ENCODE results near the gene KCNIP1. TPM values are rescaled to one million over a fixed set of nuclear protein-coding genes. Genes with fewer than 3 reads are reported as not detected.

Gene KCNIP1
- total and polyA plus RNA-seq, 8 donors = 0.35 to 4.9 (median 2.5) TPM

- Histone ChIP-seq H3K36me3 (no peaks in the 10 kb centered on the region), H3K27ac (no peak overlapping the region), H3K4me3 (no peak overlapping the region), H3K4me1 (no peaks in the 10 kb centered on the region), H3K27me3 (peaks cover 9 to 18% of the 10 kb centered on the region in 2 donors), H3K9me3 (no peaks in the 10 kb centered on the region)
- no peak for TF ChIP-seq CTCF (IDR thresholded peaks at IDR 0.05)
- intact Hi-C loops (cut with DNase I) = no loop called here
- DNase-seq (no peak), ATAC-seq (no peak)
Measured at GRCh38 chr5:170715141-170715540, 211.3 kb downstream of the KCNIP1 start.

- no peaks in the 10 kb centered on the region for H3K9me3 ChIP-seq
- no peak for TF ChIP-seq CTCF (IDR thresholded peaks at IDR 0.05)
- no peak overlapping the region for H3K27ac ChIP-seq
- H3K4me1 ChIP-seq = no peaks in the 10 kb centered on the region
- intact Hi-C loops (cut with DNase I) = no loop called here
- no peak overlapping the region for H3K4me3 ChIP-seq
- ATAC-seq (no peak), DNase-seq (peak in 2 of 4 donors; percentile 11 to 26)
- H3K36me3 ChIP-seq = no peaks in the 10 kb centered on the region
- H3K27me3 ChIP-seq = peaks cover 9 to 14% of the 10 kb centered on the region in 2 donors
Measured at GRCh38 chr5:170716396-170716795, 212.6 kb downstream of the KCNIP1 start.

- no peak for ATAC-seq
- no peak for TF ChIP-seq CTCF (IDR thresholded peaks at IDR 0.05)
- DNase-seq = no peak
- no peaks in the 10 kb centered on the region for H3K4me1 ChIP-seq
- no peaks in the 10 kb centered on the region for H3K36me3 ChIP-seq
- no peaks in the 10 kb centered on the region for H3K9me3 ChIP-seq
- no peak overlapping the region for H3K4me3 ChIP-seq
- intact Hi-C loops (cut with DNase I) = no loop called here
- no peak overlapping the region for H3K27ac ChIP-seq
- H3K27me3 ChIP-seq = peaks cover 6 to 9% of the 10 kb centered on the region in 2 donors
Measured at GRCh38 chr5:170719551-170719950, 215.7 kb downstream of the KCNIP1 start.

GRCh38 chr5:170720179-170720578, 216.4 kb downstream of the KCNIP1 start:
- Histone ChIP-seq H3K9me3 (no peaks in the 10 kb centered on the region), H3K36me3 (no peaks in the 10 kb centered on the region), H3K4me1 (no peaks in the 10 kb centered on the region), H3K27ac (no peak overlapping the region), H3K4me3 (no peak overlapping the region), H3K27me3 (peaks cover 6 to 9% of the 10 kb centered on the region in 2 donors)
- DNase-seq (no peak), ATAC-seq (no peak)
- intact Hi-C loops (cut with DNase I) = no loop called here
- TF ChIP-seq CTCF (IDR thresholded peaks at IDR 0.05) = no peak

- no peak for TF ChIP-seq CTCF (IDR thresholded peaks at IDR 0.05)
- intact Hi-C loops (cut with DNase I) = no loop called here
- Histone ChIP-seq H3K4me3 (no peak overlapping the region), H3K27me3 (peaks cover 6 to 9% of the 10 kb centered on the region in 2 donors), H3K4me1 (no peaks in the 10 kb centered on the region), H3K27ac (no peak overlapping the region), H3K9me3 (no peaks in the 10 kb centered on the region), H3K36me3 (no peaks in the 10 kb centered on the region)
- DNase-seq (no peak), ATAC-seq (no peak)
Measured at GRCh38 chr5:170720984-170721383, 217.2 kb downstream of the KCNIP1 start.

All from left lung (tissue), 10 donors.